Upper lobe of right lung (tissue), 1 donor: ENCODE measurements around the gene DTNBP1. TPM values are rescaled to one million over a fixed set of nuclear protein-coding genes. Genes with fewer than 3 reads are reported as not detected.

Experiments
- ATAC-seq: fragments of 200-7000 bp; cut with Tn5 transposase; one replicate; pipeline ENCODE4 v1.9.1; 2020; ENCODE audit warnings: mild to moderate bottlenecking, moderate library complexity
- DNase-seq: peaks from one replicate; pipeline ENCODE4 v3.0.0-alpha.2; 2020
- H3K27ac ChIP-seq: fragments of 200-600 bp; one replicate; pipeline ENCODE4 v1.8.0; 2022
- H3K27me3 ChIP-seq: fragments of 200-600 bp; one replicate; pipeline ENCODE4 v1.8.0; 2022; ENCODE audit warnings: mild to moderate bottlenecking
- H3K36me3 ChIP-seq: fragments of 200-600 bp; one replicate; pipeline ENCODE4 v1.8.0; 2022
- H3K4me1 ChIP-seq: fragments of 200-600 bp; one replicate; pipeline ENCODE4 v1.8.0; 2022
- H3K4me3 ChIP-seq: fragments of 200-600 bp; one replicate; pipeline ENCODE4 v1.8.0; 2022; ENCODE audit warnings: mild to moderate bottlenecking
- H3K9me3 ChIP-seq: fragments of 200-600 bp; one replicate; pipeline ENCODE4 v1.8.0; 2022
- CTCF ChIP-seq: fragments of 200-600 bp; IDR thresholded peaks from one replicate; pipeline ENCODE4 v1.8.0; 2022; ENCODE audit warnings: antibody characterized with exemption
- intact Hi-C: fragments of 100-400 bp; cut with DNase I; formaldehyde crosslinking; loops from one replicate; pipeline ENCODE4 v1.11.0; 2022
- total RNA-seq: library from RNA; stranded (reverse); fragmentation: NEBNext Ultra II Directional; extraction: Animal tissue kit (Norgen Biotek cat#: 25700); gene quantifications from one replicate; pipeline ENCODE4 v1.2.1, GENCODE V29; 2021
- donor health status: DM: no; HTN: yes; CAD: no; lungs with severe emphysema.

The DTNBP1 gene
- total RNA-seq, 1 donor from 2014 or later = 25.9 TPM

DNA sequence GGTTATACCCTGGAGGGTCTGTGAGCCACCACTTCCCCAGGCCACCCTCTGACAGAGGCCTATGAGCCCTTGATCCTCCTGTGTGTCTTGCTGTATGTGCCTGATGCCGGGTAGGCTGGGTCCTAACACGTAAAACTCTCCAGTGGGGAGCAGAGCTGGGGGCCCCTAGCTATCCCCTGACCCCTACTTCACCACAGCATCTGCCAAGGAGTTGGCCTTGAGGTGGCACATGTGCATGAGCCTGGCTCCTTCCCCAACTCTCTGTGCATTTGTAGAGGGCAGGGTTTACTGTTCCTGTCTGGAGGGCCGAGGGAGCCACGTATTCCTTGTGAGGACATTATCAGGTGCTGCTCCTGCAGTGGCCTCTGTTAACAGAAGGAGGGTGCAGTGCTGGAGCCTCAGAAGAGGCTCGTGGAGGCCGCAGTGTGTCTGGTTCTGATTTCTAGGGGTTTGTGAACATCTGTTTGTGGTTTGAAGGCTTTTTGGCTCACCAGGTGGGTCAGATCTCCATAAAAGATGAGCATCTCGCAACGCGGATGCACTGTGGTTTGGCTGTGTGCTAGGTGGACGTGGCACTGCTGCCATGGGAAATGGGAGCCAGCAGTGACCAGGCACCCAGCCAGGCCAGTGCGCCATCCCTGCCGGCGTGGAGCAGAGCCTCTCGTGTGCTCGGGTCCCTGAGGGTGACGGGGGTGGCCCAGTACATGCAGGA lies 152.1 kb downstream of the DTNBP1 start:
- intact Hi-C loops = loop anchor here (10.0 kb wide), 1 partner anchor 114 kb away; no protein-coding TSS in a partner anchor
- DNase-seq (no peak), ATAC-seq (no peak)
- H3K36me3 ChIP-seq = peaks cover 52% of the 10 kb centered on the region
- H3K27ac ChIP-seq = no peak overlapping the region
- H3K4me1 ChIP-seq = no peaks in the 10 kb centered on the region
- no peaks in the 10 kb centered on the region for H3K9me3 ChIP-seq
- no peak for TF ChIP-seq CTCF
- no peak overlapping the region for H3K4me3 ChIP-seq
- no peaks in the 10 kb centered on the region for H3K27me3 ChIP-seq

GRCh38 chr6:15510121-15510520 lies 152.7 kb downstream of the DTNBP1 start:
- H3K9me3 ChIP-seq = no peaks in the 10 kb centered on the region
- peaks cover 52% of the 10 kb centered on the region for H3K36me3 ChIP-seq
- intact Hi-C loops = loop anchor here (10.0 kb wide), 1 partner anchor 115 kb away; no protein-coding TSS in a partner anchor
- no peaks in the 10 kb centered on the region for H3K4me1 ChIP-seq
- no peak overlapping the region for H3K4me3 ChIP-seq
- H3K27me3 ChIP-seq = no peaks in the 10 kb centered on the region
- peak; percentile 37 for DNase-seq
- no peak for TF ChIP-seq CTCF
- no peak for ATAC-seq
- H3K27ac ChIP-seq = no peak overlapping the region

DNA sequence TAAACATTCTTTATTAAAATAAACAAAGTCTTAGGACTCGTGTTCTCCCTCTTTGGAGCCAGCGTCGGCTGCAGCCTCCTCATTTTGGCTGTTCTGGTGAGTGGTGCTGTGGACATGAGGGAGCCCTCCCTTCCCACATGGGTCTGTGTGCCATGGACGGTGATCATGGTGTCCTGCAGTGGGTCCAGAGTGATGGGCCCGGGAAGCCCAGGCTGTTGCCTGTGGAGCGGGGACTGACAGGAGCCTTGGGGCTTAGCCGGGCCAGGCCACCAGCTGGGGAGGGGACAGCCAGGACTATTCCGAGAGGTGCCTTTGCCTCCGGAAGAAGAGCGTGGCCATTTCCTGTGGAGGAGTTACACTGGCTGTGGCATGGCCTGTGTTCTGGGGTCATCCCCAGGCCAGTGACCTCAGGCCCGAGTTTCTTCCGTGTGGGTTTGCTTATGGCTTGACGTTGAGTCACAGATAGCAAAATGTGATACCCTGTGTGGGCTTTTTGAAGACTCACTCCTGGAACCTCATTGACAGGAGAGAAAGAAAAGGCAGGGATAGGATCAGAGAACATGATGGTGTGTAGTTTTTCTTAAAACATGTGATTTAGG lies 153.4 kb downstream of the DTNBP1 start:
- H3K27ac ChIP-seq = no peak overlapping the region
- DNase-seq (peak; percentile 54), ATAC-seq (peak; percentile 4)
- no peaks in the 10 kb centered on the region for H3K9me3 ChIP-seq
- H3K27me3 ChIP-seq = no peaks in the 10 kb centered on the region
- H3K36me3 ChIP-seq = peaks cover 50% of the 10 kb centered on the region
- TF ChIP-seq CTCF = no peak
- intact Hi-C loops = no loop called here
- peaks cover 5% of the 10 kb centered on the region for H3K4me1 ChIP-seq
- no peak overlapping the region for H3K4me3 ChIP-seq

- TF ChIP-seq CTCF = no peak
- H3K36me3 ChIP-seq = peaks cover 45% of the 10 kb centered on the region
These were observed 153.9 kb downstream of the DTNBP1 start for GRCh38 chr6:15508931-15509330.

GRCh38 chr6:15508441-15508871 lies 154.4 kb downstream of the DTNBP1 start:
- H3K9me3 ChIP-seq = no peaks in the 10 kb centered on the region
- DNase-seq = peak; percentile 60
- no peaks in the 10 kb centered on the region for H3K27me3 ChIP-seq
- H3K27ac ChIP-seq = no peak overlapping the region
- no peak overlapping the region for H3K4me3 ChIP-seq
- peaks cover 42% of the 10 kb centered on the region for H3K36me3 ChIP-seq
- ATAC-seq = peak; percentile 4
- intact Hi-C loops = no loop called here
- peaks cover 10% of the 10 kb centered on the region for H3K4me1 ChIP-seq
- no peak for TF ChIP-seq CTCF

More at GRCh38 chr6:15508931-15509330, 153.9 kb downstream of the DTNBP1 start:
- peak; percentile 22 for DNase-seq
- intact Hi-C loops = no loop called here
- peaks cover 10% of the 10 kb centered on the region for H3K4me1 ChIP-seq
- H3K27ac ChIP-seq = no peak overlapping the region
- no peak overlapping the region for H3K4me3 ChIP-seq
- no peaks in the 10 kb centered on the region for H3K27me3 ChIP-seq
- ATAC-seq = no peak
- no peaks in the 10 kb centered on the region for H3K9me3 ChIP-seq
